Measurements from ENCODE around the gene NOX5. TPM values are rescaled to one million over a fixed set of nuclear protein-coding genes. Genes with fewer than 3 reads are reported as not detected.

Gene NOX5
- total and polyA plus RNA-seq, 2 donors (not counting 1 experiment from before 2014, with no cell fraction given), result 0.01 to 0.05 TPM

DNA sequence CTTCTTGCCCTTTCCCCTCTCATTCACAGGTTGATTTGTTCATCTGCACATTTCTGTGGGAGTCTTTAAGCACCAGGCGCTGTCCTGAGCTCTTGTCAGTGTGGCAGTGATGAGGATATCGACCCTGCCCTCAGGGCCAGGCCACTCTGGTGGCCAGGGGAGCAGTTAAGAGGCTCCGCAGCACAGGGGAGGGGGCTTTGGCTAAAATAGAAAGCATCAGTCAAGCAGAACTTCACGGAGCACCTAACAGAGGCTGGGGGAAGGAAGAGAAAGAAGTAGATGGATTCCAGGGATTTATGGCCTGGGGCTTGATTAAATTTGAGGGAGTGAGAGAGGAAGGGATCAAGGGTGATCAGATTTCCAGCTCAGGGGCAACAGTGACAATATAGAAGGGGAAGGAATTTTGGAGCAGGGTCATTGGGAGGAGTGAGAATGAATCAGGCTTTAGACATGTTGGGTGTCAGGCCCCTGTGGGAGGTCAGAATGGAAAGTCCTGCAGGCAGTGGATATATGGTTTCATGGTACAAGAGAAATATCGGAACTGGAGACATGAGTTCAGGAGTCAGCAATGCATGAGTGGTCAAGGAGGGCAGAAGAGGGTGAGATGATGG is 73.0 kb downstream of the NOX5 start:
- Histone ChIP-seq H3K4me2 (replicated peaks; ENCODE audit: low read depth, low read length, poor library complexity, severe bottlenecking) (no peak overlapping the region), H3K79me2 (ENCODE audit: control insufficient read depth, insufficient read depth, low read length) (no peaks in the 10 kb centered on the region), H3K9me3 (ENCODE audit: control extremely low read depth in 1 of 3, control insufficient read depth in 2 of 3, insufficient read depth in 1 of 3, low read length in 2 of 3) (no peaks in the 10 kb centered on the region), H3K4me1 (ENCODE audit: control insufficient read depth in 2 of 2, insufficient read depth in 2 of 2, low read length in 2 of 2) (no peaks in the 10 kb centered on the region), H3K27ac (ENCODE audit: low read length in 2 of 2) (no peak overlapping the region), H2AFZ (ENCODE audit: insufficient read depth, low read depth, low read length, poor library complexity, severe bottlenecking) (no peak overlapping the region), H4K20me1 (ENCODE audit: control insufficient read depth, insufficient read depth, low read length, poor library complexity, severe bottlenecking) (no peaks in the 10 kb centered on the region), H3K36me3 (replicated peaks in 1 of 2; ENCODE audit: control extremely low read depth in 1 of 2, control insufficient read depth in 1 of 2, extremely low read depth in 1 of 2, insufficient read depth in 2 of 2, low read length in 1 of 2) (no peaks in the 10 kb centered on the region), H3K27me3 (replicated peaks in 1 of 4; ENCODE audit: control extremely low read depth in 1 of 4, control insufficient read depth in 3 of 4, insufficient read depth in 4 of 4, low read length in 3 of 4) (peaks cover 0 to 9% (median 0%) of the 10 kb centered on the region in 4 experiments), H3K9ac (ENCODE audit: low read length) (no peak overlapping the region), H3K4me3 (ENCODE audit: control extremely low read depth in 1 of 5, extremely low read depth in 1 of 5, insufficient read depth in 1 of 5, low read depth in 2 of 5, low read length in 4 of 5) (no peak overlapping the region)
- H3K9me3 Mint-ChIP-seq (ENCODE audit: insufficient read depth), result no peaks in the 10 kb centered on the region
- TF ChIP-seq EZH2 (IDR thresholded peaks at IDR 0.05; ENCODE audit: borderline replicate concordance, insufficient read depth, low read depth, low read length, poor library complexity, severe bottlenecking), result no peak
- TF ChIP-seq, protein P1, sequence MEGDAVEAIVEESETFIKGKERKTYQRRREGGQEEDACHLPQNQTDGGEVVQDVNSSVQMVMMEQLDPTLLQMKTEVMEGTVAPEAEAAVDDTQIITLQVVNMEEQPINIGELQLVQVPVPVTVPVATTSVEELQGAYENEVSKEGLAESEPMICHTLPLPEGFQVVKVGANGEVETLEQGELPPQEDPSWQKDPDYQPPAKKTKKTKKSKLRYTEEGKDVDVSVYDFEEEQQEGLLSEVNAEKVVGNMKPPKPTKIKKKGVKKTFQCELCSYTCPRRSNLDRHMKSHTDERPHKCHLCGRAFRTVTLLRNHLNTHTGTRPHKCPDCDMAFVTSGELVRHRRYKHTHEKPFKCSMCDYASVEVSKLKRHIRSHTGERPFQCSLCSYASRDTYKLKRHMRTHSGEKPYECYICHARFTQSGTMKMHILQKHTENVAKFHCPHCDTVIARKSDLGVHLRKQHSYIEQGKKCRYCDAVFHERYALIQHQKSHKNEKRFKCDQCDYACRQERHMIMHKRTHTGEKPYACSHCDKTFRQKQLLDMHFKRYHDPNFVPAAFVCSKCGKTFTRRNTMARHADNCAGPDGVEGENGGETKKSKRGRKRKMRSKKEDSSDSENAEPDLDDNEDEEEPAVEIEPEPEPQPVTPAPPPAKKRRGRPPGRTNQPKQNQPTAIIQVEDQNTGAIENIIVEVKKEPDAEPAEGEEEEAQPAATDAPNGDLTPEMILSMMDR (IDR thresholded peaks at IDR 0.05), result no peak
- H3K4me1 Mint-ChIP-seq, result no peaks in the 10 kb centered on the region
- peaks cover 51% of the 10 kb centered on the region for H3K27me3 Mint-ChIP-seq
- no peak overlapping the region for H3K27ac Mint-ChIP-seq
- no peak for ATAC-seq (ENCODE audit: low read depth)
- intact Hi-C loops (cut with micrococcal nuclease), result no loop called here
- 87% methylated on average over 5 of the region's 5 CpGs for WGBS (ENCODE audit: insufficient coverage)
- POLR2A ChIA-PET, result no interaction called here
- H3K4me3 Mint-ChIP-seq, result no peak overlapping the region
- DNase-seq, result no peak
- CTCF ChIA-PET, result interaction anchor here (0.8 kb wide), 1 partner anchor 11 kb away, joined by 4 read pairs; no protein-coding TSS in a partner anchor

DNA sequence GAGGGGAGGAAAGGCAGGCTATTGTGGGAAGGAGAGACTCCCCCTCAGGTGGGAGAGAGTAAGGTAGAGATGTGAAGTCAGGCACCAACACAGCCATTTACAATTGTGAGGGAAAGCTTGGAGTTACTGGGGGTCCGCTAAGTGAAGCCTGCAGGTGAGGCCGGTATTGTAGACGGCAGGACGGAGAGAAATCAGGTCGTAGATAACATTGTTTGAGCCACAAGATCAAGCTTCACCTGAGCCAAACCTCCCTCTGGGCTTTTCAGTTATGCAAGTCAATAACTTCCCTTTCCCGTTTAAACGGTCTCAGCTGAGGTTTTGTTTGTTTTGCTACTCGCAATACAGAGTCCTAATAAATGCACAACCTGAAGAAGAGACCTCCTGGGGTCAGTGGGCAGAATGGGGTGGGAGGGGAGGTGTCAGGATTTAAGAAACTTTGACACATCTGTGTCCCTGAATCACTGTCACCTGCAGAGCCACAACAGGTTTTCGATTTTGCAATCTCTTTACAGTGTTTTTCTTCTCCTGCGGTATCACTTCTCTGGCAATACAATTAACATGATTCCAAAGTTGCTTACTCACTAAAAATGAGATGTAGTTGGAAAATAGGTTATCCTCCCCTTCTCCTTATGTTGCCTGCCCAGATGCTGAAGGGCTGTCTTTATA is 73.9 kb downstream of the NOX5 start:
- Mint-ChIP-seq H3K4me1 (no peaks in the 10 kb centered on the region), H3K4me3 (no peak overlapping the region), H3K27ac (no peak overlapping the region), H3K9me3 (ENCODE audit: insufficient read depth) (no peaks in the 10 kb centered on the region), H3K27me3 (peaks cover 50% of the 10 kb centered on the region)
- Histone ChIP-seq H4K20me1 (ENCODE audit: control insufficient read depth, insufficient read depth, low read length, poor library complexity, severe bottlenecking) (no peaks in the 10 kb centered on the region), H3K9me3 (ENCODE audit: control extremely low read depth in 1 of 3, control insufficient read depth in 2 of 3, insufficient read depth in 1 of 3, low read length in 2 of 3) (no peaks in the 10 kb centered on the region), H3K4me2 (replicated peaks; ENCODE audit: low read depth, low read length, poor library complexity, severe bottlenecking) (no peak overlapping the region), H3K79me2 (ENCODE audit: control insufficient read depth, insufficient read depth, low read length) (no peaks in the 10 kb centered on the region), H3K27me3 (replicated peaks in 1 of 4; ENCODE audit: control extremely low read depth in 1 of 4, control insufficient read depth in 3 of 4, insufficient read depth in 4 of 4, low read length in 3 of 4) (peaks cover 0 to 9% (median 0%) of the 10 kb centered on the region in 4 experiments), H2AFZ (ENCODE audit: insufficient read depth, low read depth, low read length, poor library complexity, severe bottlenecking) (no peak overlapping the region), H3K9ac (ENCODE audit: low read length) (no peak overlapping the region), H3K36me3 (replicated peaks in 1 of 2; ENCODE audit: control extremely low read depth in 1 of 2, control insufficient read depth in 1 of 2, extremely low read depth in 1 of 2, insufficient read depth in 2 of 2, low read length in 1 of 2) (no peaks in the 10 kb centered on the region), H3K27ac (ENCODE audit: low read length in 2 of 2) (no peak overlapping the region), H3K4me1 (ENCODE audit: control insufficient read depth in 2 of 2, insufficient read depth in 2 of 2, low read length in 2 of 2) (no peaks in the 10 kb centered on the region), H3K4me3 (ENCODE audit: control extremely low read depth in 1 of 5, extremely low read depth in 1 of 5, insufficient read depth in 1 of 5, low read depth in 2 of 5, low read length in 4 of 5) (no peak overlapping the region)
- intact Hi-C loops (cut with micrococcal nuclease), result no loop called here
- TF ChIP-seq EZH2 (IDR thresholded peaks at IDR 0.05; ENCODE audit: borderline replicate concordance, insufficient read depth, low read depth, low read length, poor library complexity, severe bottlenecking), result no peak
- TF ChIP-seq, protein P1 (IDR thresholded peaks at IDR 0.05), result no peak
- 15% methylated on average over 5 of the region's 10 CpGs for WGBS (ENCODE audit: insufficient coverage)
- POLR2A ChIA-PET, result no interaction called here
- ATAC-seq (ENCODE audit: low read depth) (no peak), DNase-seq (no peak)
- CTCF ChIA-PET, result no interaction called here
